NCI-H82 (cell line): ENCODE results near the gene FUCA1.
"Not testable (repeated sequence)": the region's sequence is repeated elsewhere in the genome, so short reads cannot be mapped to it uniquely, and the experiment has no call there.

Source experiments
- DNase-seq: peaks from one replicate; lab custom pipeline; 2025; lab: John Stamatoyannopoulos, UW

FUCA1 gene

GRCh38 chr1:23867895-23868556 is at the start of gene FUCA1:
TSS of gene FUCA1 (minus strand) at chr1:23868290. CDS start at chr1:23868286, 4 bp downstream.
- peak; percentile 98 for DNase-seq

DNA sequence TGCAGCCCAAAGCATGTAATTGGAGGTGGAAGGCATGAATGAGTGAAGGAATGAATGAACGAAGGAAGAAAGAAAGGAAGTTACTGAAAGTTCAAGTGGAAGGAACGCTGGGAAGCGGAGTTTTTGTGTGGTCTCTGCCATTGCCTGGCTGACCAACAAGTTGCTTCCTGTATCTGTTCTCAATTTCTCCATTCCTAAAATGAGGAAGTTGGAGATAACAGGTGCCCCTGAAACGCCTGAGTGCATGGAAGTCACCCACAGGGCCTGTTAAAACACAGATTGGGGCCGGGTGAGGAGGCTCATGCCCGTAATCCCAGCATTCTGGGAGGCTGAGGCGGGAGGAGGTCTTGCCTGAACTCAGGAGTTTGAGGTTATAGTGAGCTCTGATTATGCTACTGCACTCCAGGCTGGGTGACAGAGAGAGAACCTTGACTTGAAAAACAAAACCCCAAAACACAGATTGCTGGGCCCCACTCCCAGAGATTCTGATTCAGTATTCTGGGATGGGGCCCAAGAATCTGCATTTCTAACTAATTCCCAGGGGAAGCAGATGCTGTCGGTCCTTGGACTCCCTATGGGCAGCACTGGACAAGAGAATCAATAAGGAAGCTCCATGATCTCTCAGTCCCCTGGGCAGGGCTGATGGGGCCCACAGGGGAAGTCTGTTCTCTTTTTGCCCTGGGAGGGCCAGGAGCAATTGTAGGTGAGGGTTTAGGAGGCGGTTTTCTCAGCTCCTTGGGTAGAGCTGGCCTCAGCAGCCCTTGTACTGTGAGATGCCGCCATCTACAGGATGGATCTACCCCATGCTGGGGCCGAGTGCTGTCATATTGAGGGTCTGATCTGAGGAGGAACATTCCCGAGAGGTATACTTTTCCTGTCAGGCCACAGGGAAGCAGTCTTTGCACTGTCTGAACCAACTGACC is 48.4 kb upstream of the FUCA1 start:
- DNase-seq, result peak; percentile 94

- DNase-seq, result no peak
Observed at GRCh38 chr1:23915466-23915865, 47.4 kb upstream of the FUCA1 start.

DNA sequence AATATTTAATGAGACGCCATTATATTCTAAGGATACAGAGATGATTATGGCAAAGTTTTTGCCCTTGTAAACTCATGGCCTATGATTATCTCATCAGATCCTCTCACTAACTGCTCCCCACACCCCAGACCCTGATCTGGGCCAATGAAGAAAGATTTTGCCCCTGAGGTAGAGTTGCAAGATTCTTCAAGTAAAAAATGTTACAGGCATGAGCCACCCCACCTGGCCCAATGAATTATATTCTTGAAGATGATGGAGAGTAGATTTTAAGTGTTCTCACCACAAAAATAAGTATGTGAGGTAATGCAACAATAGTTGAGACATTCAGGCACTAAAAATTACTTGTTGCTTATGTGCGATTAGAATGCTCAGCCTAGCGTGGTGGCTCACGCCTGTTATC is 46.8 kb upstream of the FUCA1 start:
- DNase-seq, result no peak

DNA sequence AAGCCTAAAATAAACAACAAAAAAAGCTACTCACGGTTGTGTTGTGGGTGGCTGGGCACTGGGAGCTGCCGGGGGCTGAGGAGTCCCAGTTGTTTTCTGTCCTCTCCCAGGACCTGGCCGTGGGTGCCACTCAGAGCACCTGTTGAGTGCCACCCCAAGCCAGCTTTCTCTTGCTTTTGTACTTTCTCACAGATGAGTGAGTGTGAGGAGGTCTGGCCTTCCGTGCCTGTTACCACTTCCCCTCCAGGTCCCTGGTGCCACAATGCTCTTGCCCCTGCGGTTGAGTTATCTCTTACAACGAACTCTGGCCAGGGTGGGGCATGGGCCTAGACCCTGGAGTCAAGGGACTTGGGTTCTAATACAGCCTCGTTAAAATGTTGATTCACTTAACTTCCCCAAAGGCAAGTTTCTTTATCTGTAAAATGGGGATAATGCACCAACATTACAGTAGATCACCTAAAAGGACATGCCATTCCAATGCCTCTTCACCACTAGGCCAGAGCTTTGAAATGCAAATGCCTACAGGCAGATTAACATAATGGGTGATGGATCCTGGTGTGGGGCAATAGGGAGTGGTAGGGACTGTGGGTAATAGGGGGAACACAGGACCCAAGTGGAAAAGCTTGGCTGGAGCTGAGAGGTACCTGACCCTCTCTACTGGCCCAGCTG is 45.3 kb upstream of the FUCA1 start, which contains the start of gene CNR2:
CNR2 (minus strand) TSS at position 151 of the 669 bp plus-strand sequence. CDS start 37,745 bp downstream, outside the sequence.
- DNase-seq, result no peak

DNA sequence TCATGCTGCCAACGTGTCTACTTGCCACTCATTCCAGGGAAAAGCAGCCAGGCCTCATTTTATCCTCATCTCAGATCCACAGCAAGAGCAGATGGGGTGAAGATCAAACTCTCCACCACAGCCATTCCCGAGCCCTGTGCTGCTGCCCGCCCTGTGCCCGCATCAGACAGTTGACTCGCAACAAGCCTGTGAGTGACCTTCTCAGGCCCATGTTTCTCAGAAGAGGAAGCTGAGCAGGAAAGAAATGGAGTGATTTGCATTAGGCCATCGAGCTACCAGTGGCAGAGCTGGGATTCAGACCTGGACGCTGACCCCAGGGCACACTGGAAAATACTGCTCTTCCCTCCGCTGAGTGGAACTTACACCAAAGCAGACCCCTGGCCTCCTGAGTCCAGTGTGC is 43.8 kb upstream of the FUCA1 start:
- no peak for DNase-seq

- DNase-seq, result peak; percentile 62
Observed at GRCh38 chr1:23910553-23911246, 42.6 kb upstream of the FUCA1 start.

DNA sequence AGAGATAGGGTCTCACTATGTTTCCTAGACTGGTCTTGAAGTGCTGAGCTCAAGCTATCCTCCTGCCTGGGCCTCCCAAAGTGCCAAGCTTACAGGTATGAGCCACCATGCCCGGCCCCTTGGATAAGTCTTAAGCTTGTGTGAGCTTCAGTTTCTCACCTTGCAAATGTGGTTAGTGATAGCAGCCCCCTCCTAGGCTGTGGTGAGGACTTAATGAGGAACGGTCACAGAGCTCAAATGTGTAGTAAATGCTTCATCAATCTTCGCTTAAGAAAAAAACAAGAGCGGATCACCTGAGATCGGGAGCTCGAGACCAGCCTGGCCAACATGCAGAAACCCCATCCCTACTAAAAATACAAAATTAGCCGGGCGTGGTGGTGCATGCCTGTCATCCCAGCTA is 42.1 kb upstream of the FUCA1 start:
- no peak for DNase-seq

DNA sequence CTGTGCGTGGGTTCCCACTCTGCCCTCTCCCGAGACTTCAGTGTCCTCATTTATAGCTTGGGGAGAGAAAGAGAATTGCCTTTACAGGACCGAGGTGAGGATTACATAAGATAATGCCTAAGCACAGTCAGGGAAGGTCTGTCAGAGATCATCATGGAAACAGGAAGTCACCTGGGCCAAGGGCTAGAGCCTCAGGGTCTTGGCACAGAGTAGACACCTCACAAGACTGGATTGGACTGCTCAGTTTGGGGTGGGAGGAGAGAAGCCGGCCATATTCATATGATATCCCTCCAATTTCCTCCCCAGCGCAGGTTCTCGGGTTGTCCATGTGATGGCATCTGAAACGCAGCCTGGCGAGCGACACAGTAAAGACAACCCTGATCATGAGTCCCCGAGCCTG is 41.3 kb upstream of the FUCA1 start:
- no peak for DNase-seq

- no peak for DNase-seq
Observed at GRCh38 chr1:23908453-23909341, 40.6 kb upstream of the FUCA1 start.

DNA sequence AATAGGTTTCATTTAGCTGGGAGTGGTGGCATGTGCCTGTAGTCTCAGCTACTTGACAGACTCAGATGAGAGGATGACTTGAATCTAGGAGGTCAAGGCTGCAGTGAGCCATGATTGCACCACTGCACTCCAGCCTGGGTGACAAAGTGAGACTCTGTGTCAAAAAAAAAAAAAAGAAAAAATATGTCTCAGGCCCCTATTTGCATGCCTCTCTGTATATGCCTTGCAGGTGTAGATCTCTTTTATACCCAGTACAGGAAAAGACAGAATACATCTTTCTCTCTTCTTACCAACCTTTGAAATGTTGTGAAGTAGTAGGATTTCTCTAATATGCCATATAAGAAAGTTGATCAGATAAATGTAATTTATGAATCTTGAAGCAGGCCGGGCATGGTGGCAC is 38.6 kb upstream of the FUCA1 start:
- no peak for DNase-seq

GRCh38 chr1:23905461-23906025 is 37.5 kb upstream of the FUCA1 start:
- peak; percentile 88 for DNase-seq

DNA sequence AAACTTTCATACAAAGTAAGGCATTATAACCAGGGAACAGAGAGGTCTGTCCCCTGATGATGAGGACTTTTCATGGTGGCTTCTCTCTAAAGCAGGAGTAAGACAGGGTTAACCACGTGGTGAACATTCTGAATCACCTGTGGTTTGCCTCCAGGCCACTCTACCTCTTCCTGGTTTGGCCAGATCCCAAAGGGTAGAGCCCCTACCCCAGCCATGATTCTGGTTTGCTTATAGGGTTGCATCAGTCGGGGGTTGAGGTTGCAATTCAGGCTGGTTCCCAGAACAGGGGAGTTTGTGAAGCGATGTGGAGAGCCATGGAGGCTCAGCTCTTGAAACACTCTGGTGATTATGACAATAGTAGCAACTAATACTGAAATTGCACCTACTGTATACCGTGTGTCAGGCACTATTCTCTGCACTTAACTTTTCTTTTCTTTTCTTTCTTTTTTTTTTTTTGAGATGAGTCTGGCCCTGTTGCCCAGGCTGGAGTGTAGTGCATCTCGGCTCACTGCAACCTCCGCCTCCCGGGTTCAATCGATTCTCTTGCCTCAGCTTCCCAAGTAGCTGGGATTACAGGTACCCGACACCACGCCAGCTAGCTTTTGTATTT is 36.8 kb upstream of the FUCA1 start:
- no peak for DNase-seq

GRCh38 chr1:23903754-23904153 is 35.7 kb upstream of the FUCA1 start:
- no peak for DNase-seq

GRCh38 chr1:23902321-23903278 is 34.5 kb upstream of the FUCA1 start:
- no peak for DNase-seq

DNA sequence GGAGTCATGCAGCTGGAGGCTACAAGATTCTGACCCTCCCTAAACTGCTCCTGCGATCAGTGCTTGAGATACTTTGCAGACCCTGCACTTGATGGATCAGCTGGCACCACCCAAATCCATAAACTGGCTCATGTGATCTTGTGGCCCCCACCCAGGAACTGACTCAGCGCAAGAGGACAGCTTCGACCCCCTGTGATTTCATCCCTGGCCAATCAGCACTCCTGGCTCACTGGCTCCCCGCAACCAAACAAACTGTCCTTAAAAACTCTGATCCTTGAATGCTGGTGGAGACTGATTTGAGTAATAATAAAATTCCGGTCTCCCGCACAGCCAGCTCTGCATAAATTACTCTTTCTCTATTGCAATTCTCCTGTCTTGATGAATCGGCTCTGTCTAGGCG is 31.9 kb upstream of the FUCA1 start:
- DNase-seq, result not testable (repeated sequence)

DNA sequence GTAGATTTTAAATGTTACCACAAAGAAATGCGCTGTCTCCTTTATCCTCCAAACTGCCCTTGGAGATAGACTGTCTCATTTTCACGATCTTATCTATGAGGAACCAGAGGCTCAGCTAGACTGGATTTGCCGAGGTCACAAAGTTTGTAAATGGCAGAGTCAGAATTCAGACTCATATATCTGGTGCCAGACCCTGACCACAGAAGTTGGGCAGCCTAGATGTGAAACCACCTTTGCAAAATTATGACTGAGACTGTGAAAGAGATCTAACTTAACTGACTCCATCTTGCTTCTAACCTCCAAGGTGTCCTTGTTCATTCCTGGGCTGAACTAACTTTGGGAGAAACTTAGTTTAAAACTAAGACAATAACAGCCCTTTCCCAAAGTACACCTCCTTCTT is 31.0 kb upstream of the FUCA1 start:
- DNase-seq, result no peak

- no peak for DNase-seq
Observed at GRCh38 chr1:23897083-23897482, 29.0 kb upstream of the FUCA1 start.

DNA sequence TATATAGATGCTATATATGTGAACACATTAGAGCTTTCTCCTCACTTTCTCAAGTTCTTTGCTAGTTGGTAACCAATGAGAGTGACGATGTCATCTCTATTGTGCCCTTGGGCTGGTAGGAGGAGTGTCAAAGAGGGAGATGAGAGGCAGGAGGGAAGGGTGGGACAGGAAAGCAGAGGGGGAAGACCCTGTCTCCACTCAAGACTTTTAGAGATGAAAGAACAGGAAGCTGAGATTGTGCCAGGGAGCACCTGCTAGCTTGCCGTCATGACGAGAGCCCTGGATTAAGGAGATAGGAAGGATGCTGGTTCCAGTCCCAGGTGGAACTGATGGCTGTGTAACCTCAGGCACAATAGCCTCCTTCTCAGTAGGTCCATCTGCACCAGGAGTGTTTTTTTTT is 28.4 kb upstream of the FUCA1 start:
- DNase-seq, result no peak
